ENCODE results near the gene FAM9C. TPM values are rescaled to one million over a fixed set of nuclear protein-coding genes. Genes with fewer than 3 reads are reported as not detected.
A peak's percentile ranks its signal among the peaks of the same experiment; 100 is the strongest.

Gene FAM9C
- total RNA-seq, 2 donors from 2014 or later: not detected

GRCh38 chrX:13046141-13046855 lies 1.9 kb upstream of the FAM9C start:
- ATAC-seq (no peak), DNase-seq (ENCODE audit: low spot score) (no peak)
- peaks cover 3% of the 10 kb centered on the region for H3K9me3 Mint-ChIP-seq
- H3K36me3 Mint-ChIP-seq: peaks cover 6% of the 10 kb centered on the region
- peak overlapping the region; percentile 62 to 86 for H3K27ac Mint-ChIP-seq
- H3K27me3 Mint-ChIP-seq: peaks cover 0 to 6% of the 10 kb centered on the region in 2 donors
- peak overlapping the region; percentile 24 for H3K4me3 Mint-ChIP-seq
- peaks cover 22 to 34% of the 10 kb centered on the region in 2 donors for H3K4me1 Mint-ChIP-seq (ENCODE audit: low read depth in 2 of 2)

- H3K27me3 Mint-ChIP-seq: peaks cover 0 to 7% of the 10 kb centered on the region in 2 donors
- no peak overlapping the region for H3K27ac Mint-ChIP-seq
- peaks cover 10 to 25% of the 10 kb centered on the region in 2 donors for H3K4me1 Mint-ChIP-seq (ENCODE audit: low read depth in 2 of 2)
- ATAC-seq (no peak), DNase-seq (ENCODE audit: low spot score) (no peak)
- no peak overlapping the region for H3K4me3 Mint-ChIP-seq
- H3K36me3 Mint-ChIP-seq: no peaks in the 10 kb centered on the region
- no peaks in the 10 kb centered on the region for H3K9me3 Mint-ChIP-seq
Observed at GRCh38 chrX:13043938-13044337, 482 bp downstream of the FAM9C start.

GRCh38 chrX:13043138-13043537 lies 1.3 kb downstream of the FAM9C start:
- ATAC-seq (no peak), DNase-seq (ENCODE audit: low spot score) (no peak)
- peaks cover 0 to 7% of the 10 kb centered on the region in 2 donors for H3K27me3 Mint-ChIP-seq

GRCh38 chrX:13036896-13037295 lies 7.5 kb downstream of the FAM9C start:
- Mint-ChIP-seq H3K27ac (peak overlapping the region in 1 of 2 donors; percentile 5), H3K9me3 (peaks cover 4% of the 10 kb centered on the region), H3K4me3 (no peak overlapping the region), H3K36me3 (no peaks in the 10 kb centered on the region), H3K4me1 (ENCODE audit: low read depth in 2 of 2) (peaks cover 0 to 8% of the 10 kb centered on the region in 2 donors), H3K27me3 (peaks cover 0 to 15% of the 10 kb centered on the region in 2 donors)
- DNase-seq (ENCODE audit: low spot score) (no peak), ATAC-seq (no peak)

More at GRCh38 chrX:13043138-13043537, 1.3 kb downstream of the FAM9C start:
- no peak overlapping the region for H3K4me3 Mint-ChIP-seq
- no peaks in the 10 kb centered on the region for H3K9me3 Mint-ChIP-seq
- no peak overlapping the region for H3K27ac Mint-ChIP-seq
- peaks cover 4 to 20% of the 10 kb centered on the region in 2 donors for H3K4me1 Mint-ChIP-seq (ENCODE audit: low read depth in 2 of 2)
- H3K36me3 Mint-ChIP-seq: no peaks in the 10 kb centered on the region

- peaks cover 0 to 15% of the 10 kb centered on the region in 2 donors for H3K27me3 Mint-ChIP-seq
- ATAC-seq (no peak), DNase-seq (ENCODE audit: low spot score) (no peak)
- no peak overlapping the region for H3K4me3 Mint-ChIP-seq
- peaks cover 14 to 18% of the 10 kb centered on the region in 2 donors for H3K4me1 Mint-ChIP-seq (ENCODE audit: low read depth in 2 of 2)
- H3K9me3 Mint-ChIP-seq: peaks cover 4% of the 10 kb centered on the region
- no peak overlapping the region for H3K27ac Mint-ChIP-seq
- H3K36me3 Mint-ChIP-seq: no peaks in the 10 kb centered on the region
Observed at GRCh38 chrX:13033193-13033592, 11.2 kb downstream of the FAM9C start.

- no peaks in the 10 kb centered on the region for H3K36me3 Mint-ChIP-seq
- H3K27ac Mint-ChIP-seq: peak overlapping the region; percentile 62 to 80
- peaks cover 0 to 17% of the 10 kb centered on the region in 2 donors for H3K27me3 Mint-ChIP-seq
- peaks cover 33 to 39% of the 10 kb centered on the region in 2 donors for H3K4me1 Mint-ChIP-seq (ENCODE audit: low read depth in 2 of 2)
- DNase-seq (ENCODE audit: low spot score): no peak
- no peak for ATAC-seq
- H3K9me3 Mint-ChIP-seq: no peaks in the 10 kb centered on the region
- peak overlapping the region; percentile 39 for H3K4me3 Mint-ChIP-seq
Observed at GRCh38 chrX:13029887-13030771, 14.3 kb downstream of the FAM9C start.

GRCh38 chrX:13029637-13029886 lies 14.9 kb downstream of the FAM9C start:
- H3K4me1 Mint-ChIP-seq (ENCODE audit: low read depth in 2 of 2): peaks cover 37 to 43% of the 10 kb centered on the region in 2 donors
- H3K36me3 Mint-ChIP-seq: no peaks in the 10 kb centered on the region
- H3K4me3 Mint-ChIP-seq: no peak overlapping the region
- H3K27ac Mint-ChIP-seq: peak overlapping the region; percentile 62 to 80
- DNase-seq (ENCODE audit: low spot score) (no peak), ATAC-seq (no peak)
- H3K9me3 Mint-ChIP-seq: peaks cover 2% of the 10 kb centered on the region
- H3K27me3 Mint-ChIP-seq: peaks cover 0 to 17% of the 10 kb centered on the region in 2 donors

- ATAC-seq (no peak), DNase-seq (ENCODE audit: low spot score) (no peak)
- peak overlapping the region; percentile 62 to 80 for H3K27ac Mint-ChIP-seq
- H3K27me3 Mint-ChIP-seq: peaks cover 0 to 17% of the 10 kb centered on the region in 2 donors
- H3K4me3 Mint-ChIP-seq: no peak overlapping the region
- peaks cover 38 to 43% of the 10 kb centered on the region in 2 donors for H3K4me1 Mint-ChIP-seq (ENCODE audit: low read depth in 2 of 2)
- peaks cover 2% of the 10 kb centered on the region for H3K9me3 Mint-ChIP-seq
- no peaks in the 10 kb centered on the region for H3K36me3 Mint-ChIP-seq
Observed at GRCh38 chrX:13028871-13029636, 15.4 kb downstream of the FAM9C start.

- Mint-ChIP-seq H3K27ac (peak overlapping the region; percentile 88 to 90), H3K9me3 (peaks cover 2% of the 10 kb centered on the region), H3K27me3 (peaks cover 0 to 20% of the 10 kb centered on the region in 2 donors), H3K4me1 (ENCODE audit: low read depth in 2 of 2) (peaks cover 43 to 45% of the 10 kb centered on the region in 2 donors), H3K36me3 (no peaks in the 10 kb centered on the region), H3K4me3 (peak overlapping the region; percentile 69)
- DNase-seq (ENCODE audit: low spot score) (no peak), ATAC-seq (peak; percentile 43 to 52)
Observed at GRCh38 chrX:13026877-13027652, 17.4 kb downstream of the FAM9C start.

GRCh38 chrX:13024986-13025385 lies 19.4 kb downstream of the FAM9C start:
- no peak for ATAC-seq
- Mint-ChIP-seq H3K36me3 (no peaks in the 10 kb centered on the region), H3K27me3 (peaks cover 0 to 16% of the 10 kb centered on the region in 2 donors), H3K4me1 (ENCODE audit: low read depth in 2 of 2) (peaks cover 37% of the 10 kb centered on the region in 2 donors), H3K27ac (peak overlapping the region; percentile 88 to 90), H3K4me3 (peak overlapping the region; percentile 49), H3K9me3 (peaks cover 2% of the 10 kb centered on the region)
- no peak for DNase-seq (ENCODE audit: low spot score)

GRCh38 chrX:13023979-13024378 lies 20.4 kb downstream of the FAM9C start:
- H3K27me3 Mint-ChIP-seq: peaks cover 0 to 18% of the 10 kb centered on the region in 2 donors
- no peak overlapping the region for H3K4me3 Mint-ChIP-seq
- ATAC-seq (no peak), DNase-seq (ENCODE audit: low spot score) (no peak)
- peaks cover 30 to 36% of the 10 kb centered on the region in 2 donors for H3K4me1 Mint-ChIP-seq (ENCODE audit: low read depth in 2 of 2)
- no peaks in the 10 kb centered on the region for H3K36me3 Mint-ChIP-seq
- peaks cover 2% of the 10 kb centered on the region for H3K9me3 Mint-ChIP-seq
- peak overlapping the region; percentile 23 to 65 for H3K27ac Mint-ChIP-seq

GRCh38 chrX:13023567-13023966 lies 20.9 kb downstream of the FAM9C start:
- peaks cover 0 to 18% of the 10 kb centered on the region in 2 donors for H3K27me3 Mint-ChIP-seq
- H3K27ac Mint-ChIP-seq: peak overlapping the region; percentile 23 to 65
- H3K4me1 Mint-ChIP-seq (ENCODE audit: low read depth in 2 of 2): peaks cover 29 to 36% of the 10 kb centered on the region in 2 donors
- H3K36me3 Mint-ChIP-seq: no peaks in the 10 kb centered on the region
- DNase-seq (ENCODE audit: low spot score): no peak
- ATAC-seq: no peak
- no peak overlapping the region for H3K4me3 Mint-ChIP-seq
- peaks cover 2% of the 10 kb centered on the region for H3K9me3 Mint-ChIP-seq

GRCh38 chrX:13022926-13023325 lies 21.5 kb downstream of the FAM9C start:
- Mint-ChIP-seq H3K4me1 (ENCODE audit: low read depth in 2 of 2) (peaks cover 31 to 36% of the 10 kb centered on the region in 2 donors), H3K36me3 (no peaks in the 10 kb centered on the region), H3K27ac (no peak overlapping the region), H3K27me3 (peaks cover 0 to 16% of the 10 kb centered on the region in 2 donors), H3K9me3 (peaks cover 2% of the 10 kb centered on the region), H3K4me3 (no peak overlapping the region)
- DNase-seq (ENCODE audit: low spot score) (no peak), ATAC-seq (no peak)
